ENCODE results near the gene HEATR3. TPM values are rescaled to one million over a fixed set of nuclear protein-coding genes. Genes with fewer than 3 reads are reported as not detected.

HEATR3 gene
- total and polyA plus RNA-seq, 2 donors (not counting 1 experiment from before 2014, with no cell fraction given): 18.0 to 21.0 TPM

DNA sequence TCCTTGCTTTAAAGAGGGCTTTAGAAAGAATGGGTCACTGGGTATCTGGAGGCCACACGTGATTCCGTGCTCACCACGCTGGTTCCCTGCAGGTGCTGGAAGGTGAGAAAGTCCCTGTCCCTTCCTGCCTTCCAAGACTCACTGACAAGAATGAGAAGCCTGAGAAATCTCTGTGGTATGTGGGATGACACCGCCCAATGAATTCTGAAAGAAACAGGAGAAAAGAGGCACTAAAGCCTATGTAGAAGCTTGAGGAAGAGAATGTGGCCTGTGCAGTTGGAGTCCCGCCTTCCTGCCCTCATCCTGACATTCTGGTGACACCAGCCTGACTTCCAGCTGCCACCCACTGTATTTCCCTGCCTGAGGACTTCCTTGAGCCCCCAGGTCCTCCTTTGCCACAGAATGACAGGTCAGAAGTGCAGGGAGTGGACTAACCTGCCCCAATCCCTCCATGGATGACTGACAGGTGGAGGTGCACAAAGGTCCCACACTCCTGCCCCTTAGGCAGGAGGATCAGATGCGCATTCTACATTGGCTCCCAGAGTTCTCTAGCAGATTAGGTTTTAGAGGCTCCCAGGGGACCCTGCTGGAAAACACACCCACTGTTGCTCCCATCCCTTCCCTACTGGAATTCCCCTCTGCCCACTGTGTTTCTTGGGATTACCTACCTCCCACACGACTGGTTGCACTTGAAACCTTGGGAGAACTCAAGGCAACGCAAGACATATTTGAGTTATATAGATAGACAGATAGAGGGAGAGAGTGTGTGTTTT, 48.8 kb downstream of the HEATR3 start:
- Histone ChIP-seq H3K27ac (ENCODE audit: low read length in 2 of 2) (no peak overlapping the region), H3K9ac (ENCODE audit: low read length) (no peak overlapping the region), H4K20me1 (ENCODE audit: control insufficient read depth, insufficient read depth, low read length, poor library complexity, severe bottlenecking) (no peaks in the 10 kb centered on the region), H3K4me1 (ENCODE audit: control insufficient read depth in 2 of 2, insufficient read depth in 2 of 2, low read length in 2 of 2) (no peaks in the 10 kb centered on the region), H2AFZ (ENCODE audit: insufficient read depth, low read depth, low read length, poor library complexity, severe bottlenecking) (no peak overlapping the region), H3K27me3 (replicated peaks in 1 of 4; ENCODE audit: control extremely low read depth in 1 of 4, control insufficient read depth in 3 of 4, insufficient read depth in 4 of 4, low read length in 3 of 4) (no peaks in the 10 kb centered on the region), H3K79me2 (ENCODE audit: control insufficient read depth, insufficient read depth, low read length) (no peaks in the 10 kb centered on the region), H3K4me3 (ENCODE audit: control extremely low read depth in 1 of 5, extremely low read depth in 1 of 5, insufficient read depth in 1 of 5, low read depth in 2 of 5, low read length in 4 of 5) (no peak overlapping the region), H3K4me2 (replicated peaks; ENCODE audit: low read depth, low read length, poor library complexity, severe bottlenecking) (no peak overlapping the region), H3K36me3 (replicated peaks in 1 of 2; ENCODE audit: control extremely low read depth in 1 of 2, control insufficient read depth in 1 of 2, extremely low read depth in 1 of 2, insufficient read depth in 2 of 2, low read length in 1 of 2) (no peaks in the 10 kb centered on the region), H3K9me3 (ENCODE audit: control extremely low read depth in 1 of 3, control insufficient read depth in 2 of 3, insufficient read depth in 1 of 3, low read length in 2 of 3) (no peaks in the 10 kb centered on the region)
- ChIA-PET POLR2A (interaction anchor here (0.6 kb wide), 1 partner anchor 53 kb away, joined by 3 read pairs; no protein-coding TSS in a partner anchor), CTCF (no interaction called here)
- TF ChIP-seq CTCF (IDR thresholded peaks at IDR 0.05): no peak
- TF ChIP-seq EZH2 (IDR thresholded peaks at IDR 0.05; ENCODE audit: borderline replicate concordance, insufficient read depth, low read depth, low read length, poor library complexity, severe bottlenecking): no peak
- intact Hi-C loops (cut with micrococcal nuclease): no loop called here
- ATAC-seq (ENCODE audit: low read depth): no peak
- Mint-ChIP-seq H3K9me3 (ENCODE audit: insufficient read depth) (no peaks in the 10 kb centered on the region), H3K4me3 (no peak overlapping the region), H3K4me1 (no peaks in the 10 kb centered on the region), H3K27me3 (peaks cover 8% of the 10 kb centered on the region), H3K27ac (no peak overlapping the region)
- DNase-seq: no peak
- WGBS (ENCODE audit: insufficient coverage): 93% methylated on average over 3 of the region's 8 CpGs

- no peaks in the 10 kb centered on the region for H3K27me3 ChIP-seq (replicated peaks in 1 of 4; ENCODE audit: control extremely low read depth in 1 of 4, control insufficient read depth in 3 of 4, insufficient read depth in 4 of 4, low read length in 3 of 4)
- intact Hi-C loops (cut with micrococcal nuclease): no loop called here
- no peak overlapping the region for H3K4me2 ChIP-seq (replicated peaks; ENCODE audit: low read depth, low read length, poor library complexity, severe bottlenecking)
- CTCF ChIA-PET: no interaction called here
- H3K4me1 ChIP-seq (ENCODE audit: control insufficient read depth in 2 of 2, insufficient read depth in 2 of 2, low read length in 2 of 2): no peaks in the 10 kb centered on the region
- no peak overlapping the region for H3K9ac ChIP-seq (ENCODE audit: low read length)
- DNase-seq (no peak), ATAC-seq (ENCODE audit: low read depth) (no peak)
- H3K9me3 Mint-ChIP-seq (ENCODE audit: insufficient read depth): peaks cover 3% of the 10 kb centered on the region
- no peaks in the 10 kb centered on the region for H3K79me2 ChIP-seq (ENCODE audit: control insufficient read depth, insufficient read depth, low read length)
- no peaks in the 10 kb centered on the region for H3K27me3 Mint-ChIP-seq
- no peak overlapping the region for H3K27ac ChIP-seq (ENCODE audit: low read length in 2 of 2)
- H2AFZ ChIP-seq (ENCODE audit: insufficient read depth, low read depth, low read length, poor library complexity, severe bottlenecking): no peak overlapping the region
- H3K4me3 Mint-ChIP-seq: no peak overlapping the region
- no peak overlapping the region for H3K27ac Mint-ChIP-seq
- TF ChIP-seq CTCF (IDR thresholded peaks at IDR 0.05): no peak
- no peak for TF ChIP-seq EZH2 (IDR thresholded peaks at IDR 0.05; ENCODE audit: borderline replicate concordance, insufficient read depth, low read depth, low read length, poor library complexity, severe bottlenecking)
- H3K36me3 ChIP-seq (replicated peaks in 1 of 2; ENCODE audit: control extremely low read depth in 1 of 2, control insufficient read depth in 1 of 2, extremely low read depth in 1 of 2, insufficient read depth in 2 of 2, low read length in 1 of 2): no peaks in the 10 kb centered on the region
- POLR2A ChIA-PET: no interaction called here
- no peaks in the 10 kb centered on the region for H4K20me1 ChIP-seq (ENCODE audit: control insufficient read depth, insufficient read depth, low read length, poor library complexity, severe bottlenecking)
- H3K4me1 Mint-ChIP-seq: peaks cover 7% of the 10 kb centered on the region
- no peak overlapping the region for H3K4me3 ChIP-seq (ENCODE audit: control extremely low read depth in 1 of 5, extremely low read depth in 1 of 5, insufficient read depth in 1 of 5, low read depth in 2 of 5, low read length in 4 of 5)
- peaks cover 0 to 4% (median 0%) of the 10 kb centered on the region in 3 donors for H3K9me3 ChIP-seq (ENCODE audit: control extremely low read depth in 1 of 3, control insufficient read depth in 2 of 3, insufficient read depth in 1 of 3, low read length in 2 of 3)
Measured at GRCh38 chr16:50120711-50121110, 54.9 kb downstream of the HEATR3 start.
